ENCODE results near the gene ACTN4.

GRCh38 chr19:38667661-38668171, 20.3 kb downstream of the ACTN4 start:
- TF ChIP-seq CTCF (IDR thresholded peaks at IDR 0.05) (no peak), TCF7L2 (IDR thresholded peaks at IDR 0.05; ENCODE audit: low read depth, low read length) (no peak), POLR2AphosphoS5 (IDR thresholded peaks at IDR 0.05; ENCODE audit: low read depth, low read length) (no peak), SIN3A (IDR thresholded peaks at IDR 0.05; ENCODE audit: borderline replicate concordance, insufficient read depth, low read depth, low read length) (no peak)

Measured in Panc1 (cell line).